ENCODE results near the gene ENO1. TPM values are rescaled to one million over a fixed set of nuclear protein-coding genes. Genes with fewer than 3 reads are reported as not detected.

ENO1 gene
- total and polyA plus RNA-seq, 2 of the 8 experiments (the other 6 are each of a cell fraction or from before 2014, with no cell fraction given), result 1,763 to 2,117 TPM

Small RNA genes within 50 kb of the gene (microRNA-seq; reads per million reads assigned to microRNA genes)
- gene MIR6728 (ENCODE audit: borderline microRNAs expressed in 2 of 2, borderline number of aligned reads in 2 of 2, borderline replicate concordance in 1 of 2), result 0 to 0.61 reads per million in 2 experiments

Small RNA genes within 50 kb of the gene (small RNA-seq; reads per million reads assigned to genes)
- gene AL139415.2 (ENCODE audit: insufficient read depth) (not detected), gene MIR6728 (ENCODE audit: insufficient read depth) (1.4 reads per million), gene RNU6-304P (ENCODE audit: insufficient read depth) (not detected)

Other genes with a start within 250 kb of the ENO1 start
- gene RERE, start 61.0 kb downstream of the ENO1 start, total RNA-seq (2021; fragmentation: NEBNext Ultra II Directional; extraction: Animal tissue kit (Norgen Biotek cat#: 25700)), result 126 and 142 TPM in 2 replicates
- gene RERE, start 61.0 kb downstream of the ENO1 start, polyA plus RNA-seq (2011; rRNA removed), result 15.3 and 17.5 TPM in 2 replicates
- gene CA6, start 67.2 kb upstream of the ENO1 start, total RNA-seq (2021; fragmentation: NEBNext Ultra II Directional; extraction: Animal tissue kit (Norgen Biotek cat#: 25700)), result not detected in 2 replicates
- not detected in 2 replicates for gene CA6, start 67.2 kb upstream of the ENO1 start, polyA plus RNA-seq (2011; rRNA removed)
- not detected in 2 replicates for gene SLC2A7, start 147.7 kb upstream of the ENO1 start, total RNA-seq (2021; fragmentation: NEBNext Ultra II Directional; extraction: Animal tissue kit (Norgen Biotek cat#: 25700))
- not detected in 2 replicates for gene SLC2A7, start 147.7 kb upstream of the ENO1 start, polyA plus RNA-seq (2011; rRNA removed)
- not detected in 2 replicates for gene SLC2A5, start 190.9 kb upstream of the ENO1 start, total RNA-seq (2021; fragmentation: NEBNext Ultra II Directional; extraction: Animal tissue kit (Norgen Biotek cat#: 25700))
- 0.12 and 0.14 TPM in 2 replicates for gene SLC2A5, start 190.9 kb upstream of the ENO1 start, polyA plus RNA-seq (2011; rRNA removed)

All from H1 (cell line).